ENCODE data around the gene SPIN1.
A peak's percentile ranks its signal among the peaks of the same experiment; 100 is the strongest.
"Not testable (repeated sequence)": the region's sequence is repeated elsewhere in the genome, so short reads cannot be mapped to it uniquely, and the experiment has no call there.

SPIN1 gene

DNA sequence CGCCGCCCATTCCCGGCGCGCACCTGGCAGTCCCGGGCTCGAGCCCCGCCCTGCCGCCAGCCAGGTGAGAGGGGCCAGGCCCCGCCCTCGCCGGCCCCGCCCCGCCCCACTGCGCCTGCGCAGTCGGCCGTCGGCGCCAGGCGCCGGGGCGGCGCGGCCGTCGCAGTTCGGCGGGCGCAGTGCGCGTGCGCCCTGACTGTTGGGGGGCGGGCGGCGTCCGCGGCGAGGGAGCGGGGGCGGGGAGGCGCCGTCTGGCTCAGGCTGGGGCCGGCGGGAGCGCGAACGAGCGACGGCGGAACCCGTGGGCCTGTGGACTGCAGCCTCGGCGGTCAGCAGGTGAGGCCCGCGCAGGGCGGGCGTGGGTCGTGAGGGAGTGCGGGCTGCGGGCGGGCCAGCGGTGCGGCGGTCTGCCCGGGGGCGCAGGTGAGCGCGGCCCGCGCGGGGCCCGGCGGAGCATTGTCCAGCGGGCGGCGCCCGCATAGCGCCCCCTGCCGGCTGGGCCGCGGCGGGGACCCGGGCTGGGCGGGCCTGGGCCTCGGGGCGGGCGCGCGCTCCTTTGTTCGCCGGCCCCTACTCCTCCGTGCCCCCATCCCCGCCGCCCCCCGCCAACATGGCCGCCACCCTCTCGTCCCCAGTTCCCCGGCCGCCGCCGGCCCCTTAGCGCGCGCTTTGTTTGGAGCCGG is at the start of gene SPIN1:
Gene SPIN1 (plus strand): TSS at position 242 of the 683 bp plus-strand sequence. CDS start 38,096 bp downstream, outside the sequence.
- DNase-seq (ENCODE audit: low spot score): peak; percentile 78

DNA sequence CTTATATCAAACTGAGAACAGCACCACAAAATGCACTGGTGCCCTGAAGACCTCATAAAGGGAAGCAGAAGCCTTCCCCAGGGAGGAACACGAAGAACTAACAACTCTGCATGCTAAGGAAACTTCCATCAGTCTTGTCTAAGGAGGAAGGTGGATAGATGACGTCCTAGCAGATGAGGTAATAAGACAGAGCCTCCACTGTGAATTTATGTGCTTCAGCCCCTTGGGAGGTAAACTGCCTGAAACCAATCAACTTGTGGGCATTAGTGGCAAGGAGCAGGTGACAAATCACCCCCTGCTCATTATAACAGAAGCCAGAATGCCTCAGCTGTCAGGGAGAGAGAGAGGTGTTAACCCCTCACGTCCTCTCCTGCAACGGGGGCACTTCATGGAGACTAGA is 48.9 kb upstream of the SPIN1 start:
- no peak for DNase-seq (ENCODE audit: low spot score)

DNA sequence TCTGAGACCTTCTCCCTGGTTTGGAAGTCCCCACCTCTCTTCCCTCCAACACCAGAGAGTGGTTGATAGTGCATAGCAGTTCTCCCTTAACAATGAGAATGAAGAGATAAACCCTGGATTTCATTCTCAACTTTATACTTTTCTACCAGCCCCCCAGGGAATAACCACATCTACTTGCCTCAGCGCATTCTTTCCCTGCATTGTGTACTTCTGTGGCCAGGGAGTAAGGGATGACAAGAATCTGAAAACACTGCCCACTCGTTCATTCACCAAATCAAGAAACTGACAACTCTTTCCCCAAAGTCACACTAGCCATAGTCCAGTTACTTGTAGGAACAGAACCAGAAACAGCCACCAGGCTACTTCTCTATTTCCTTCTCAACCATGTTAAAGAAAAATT is 46.0 kb upstream of the SPIN1 start:
- no peak for DNase-seq (ENCODE audit: low spot score)

DNA sequence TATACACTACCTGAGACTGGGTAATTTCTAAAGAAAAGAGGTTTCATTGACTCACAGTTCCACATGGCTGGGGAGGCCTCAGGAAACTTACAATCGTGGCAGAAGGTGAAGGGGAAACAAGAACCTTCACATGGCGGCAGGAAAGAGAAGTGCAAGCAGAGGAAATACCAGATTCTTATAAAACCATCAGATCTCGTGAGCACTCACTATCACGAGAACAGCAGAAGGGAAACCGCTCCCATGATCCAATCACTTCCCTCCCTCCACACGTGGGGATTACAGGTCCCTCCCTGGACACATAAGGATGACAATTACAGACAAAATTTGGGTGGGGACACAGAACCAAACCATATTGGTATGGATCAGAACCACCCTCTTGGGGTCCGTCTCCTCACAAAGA is 44.2 kb upstream of the SPIN1 start:
- DNase-seq (ENCODE audit: low spot score): no peak

DNA sequence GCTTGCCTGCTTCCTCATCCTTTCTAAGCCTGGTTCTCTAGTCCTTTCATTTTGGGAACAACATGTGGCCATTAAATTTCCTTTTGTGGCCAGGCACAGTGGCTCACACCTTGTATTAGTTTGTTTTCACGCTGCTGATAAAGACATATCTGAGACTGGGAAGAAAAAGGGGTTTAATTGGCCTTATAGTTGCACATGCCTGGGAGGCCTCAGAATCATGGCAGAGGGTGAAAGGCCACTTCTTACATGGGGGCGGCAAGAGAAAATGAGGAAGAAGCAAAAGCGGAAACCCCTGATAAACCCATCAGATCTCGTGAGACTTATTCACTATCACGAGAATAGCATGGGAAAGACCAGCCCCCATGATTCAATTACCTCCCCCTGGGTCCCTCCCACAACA is 37.9 kb upstream of the SPIN1 start:
- not testable (repeated sequence) for DNase-seq (ENCODE audit: low spot score)

DNA sequence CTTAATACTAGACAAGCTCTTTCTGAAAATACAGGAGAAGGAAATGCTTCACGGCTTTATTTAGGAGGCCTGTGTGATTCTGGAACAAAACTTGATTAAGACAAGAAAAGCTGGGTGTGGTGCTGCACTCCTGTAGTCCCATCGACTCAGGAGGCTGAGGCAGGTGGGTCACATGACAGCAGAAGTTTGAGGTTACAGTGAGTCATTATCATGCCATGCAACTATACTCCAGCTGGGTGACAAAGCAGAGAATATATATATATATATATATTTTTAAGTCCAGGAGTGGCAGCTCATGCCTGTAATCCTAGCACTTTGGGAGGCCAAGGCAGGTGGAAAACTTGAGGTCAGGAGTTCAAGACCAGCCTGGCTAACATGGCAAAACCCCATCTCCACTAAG is 33.1 kb upstream of the SPIN1 start:
- no peak for DNase-seq (ENCODE audit: low spot score)

DNA sequence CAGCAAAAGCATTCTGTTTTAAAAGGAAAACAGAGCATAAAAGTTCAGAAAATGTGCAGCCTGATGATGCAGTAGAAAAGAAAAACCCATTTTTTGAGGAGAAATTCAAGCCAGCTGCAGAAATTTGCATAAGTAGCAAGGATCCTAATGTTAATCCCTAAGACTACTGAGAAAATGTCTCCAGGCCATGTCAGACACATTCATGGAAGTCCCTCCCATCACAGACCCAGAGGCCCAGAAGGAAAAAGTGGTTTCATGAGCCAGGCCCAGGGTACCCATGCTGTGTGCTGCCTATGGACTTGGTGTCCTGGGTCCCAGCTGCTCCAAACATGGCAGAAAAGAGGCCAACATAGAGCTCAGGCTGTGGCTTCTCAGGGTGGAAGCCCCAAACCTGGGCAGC is 31.0 kb upstream of the SPIN1 start:
- not testable (repeated sequence) for DNase-seq (ENCODE audit: low spot score)

DNA sequence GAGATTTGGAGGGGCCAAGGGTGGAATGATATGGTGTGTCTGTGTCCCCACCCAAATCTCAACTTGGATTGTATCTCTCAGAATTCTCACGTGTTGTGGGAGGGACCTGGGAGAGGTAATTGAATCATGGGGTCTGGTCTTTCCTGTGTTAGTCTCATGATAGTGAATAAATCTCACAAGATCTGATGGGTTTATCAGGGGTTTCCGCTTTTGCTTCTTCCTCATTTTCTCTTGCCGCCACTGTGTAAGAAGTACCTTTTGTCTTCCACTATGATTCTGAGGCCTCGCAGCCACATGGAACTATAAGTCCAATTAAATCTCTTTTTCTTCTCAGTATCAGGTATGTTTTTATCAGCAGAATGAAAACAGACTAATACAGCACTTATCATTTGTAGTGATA is 29.5 kb upstream of the SPIN1 start:
- DNase-seq (ENCODE audit: low spot score): no peak

DNA sequence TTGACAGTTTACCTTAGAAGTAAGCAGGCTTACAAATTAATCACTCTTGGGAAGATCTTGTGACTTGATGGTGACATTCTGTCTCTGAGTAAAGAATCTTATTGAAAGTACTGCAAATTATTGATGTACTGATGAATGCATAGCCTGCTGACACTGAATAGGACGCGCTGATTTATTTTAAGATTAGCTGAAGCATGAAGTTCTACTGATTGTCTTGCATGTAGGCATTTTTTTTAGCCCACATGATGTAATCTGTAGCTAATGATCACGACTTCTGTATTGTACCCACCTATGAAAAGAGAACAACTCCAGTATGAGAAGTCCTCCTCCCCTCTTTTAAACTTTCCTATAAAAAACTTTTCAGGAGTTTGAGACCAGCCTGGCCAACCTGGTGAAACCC is 28.3 kb upstream of the SPIN1 start:
- DNase-seq (ENCODE audit: low spot score): no peak

DNA sequence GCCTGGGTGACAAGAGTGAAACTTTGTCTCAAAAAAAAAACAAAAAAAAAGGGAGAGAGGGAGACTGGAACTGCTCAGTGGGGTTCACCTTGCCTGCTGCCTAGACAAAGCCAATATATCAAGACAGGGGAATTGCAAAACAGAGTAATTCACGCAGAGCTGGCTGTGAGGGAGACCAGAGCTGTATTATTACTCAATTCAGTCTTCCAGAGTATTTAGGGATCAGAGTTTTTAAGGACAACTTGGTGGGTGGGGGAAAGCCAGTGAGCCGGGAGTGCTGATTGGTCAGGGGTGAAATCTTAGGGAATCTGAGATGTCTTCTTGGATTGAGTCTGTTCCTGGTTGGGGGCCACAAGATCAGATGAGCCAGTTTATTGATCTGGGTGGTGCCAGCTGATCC is 25.6 kb upstream of the SPIN1 start:
- DNase-seq (ENCODE audit: low spot score): no peak

DNA sequence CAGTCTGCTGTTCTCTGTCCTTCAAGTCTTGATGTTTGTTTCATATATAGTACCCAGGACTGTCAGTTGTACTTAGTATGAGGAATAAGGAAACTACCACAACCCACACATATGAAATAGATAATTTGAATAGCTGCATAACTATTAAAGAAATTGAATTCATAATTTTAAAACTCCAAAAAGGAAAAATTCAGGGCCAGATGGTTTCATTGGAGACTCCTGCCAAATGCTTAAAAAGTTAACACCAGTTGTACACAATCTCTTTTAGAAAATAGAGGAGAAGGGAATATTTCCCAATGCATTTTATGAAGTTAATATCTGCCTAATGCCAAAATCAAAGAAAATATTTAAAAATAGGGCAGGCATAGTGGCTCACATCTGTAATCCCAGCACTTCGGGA is 24.6 kb upstream of the SPIN1 start:
- DNase-seq (ENCODE audit: low spot score): no peak

DNA sequence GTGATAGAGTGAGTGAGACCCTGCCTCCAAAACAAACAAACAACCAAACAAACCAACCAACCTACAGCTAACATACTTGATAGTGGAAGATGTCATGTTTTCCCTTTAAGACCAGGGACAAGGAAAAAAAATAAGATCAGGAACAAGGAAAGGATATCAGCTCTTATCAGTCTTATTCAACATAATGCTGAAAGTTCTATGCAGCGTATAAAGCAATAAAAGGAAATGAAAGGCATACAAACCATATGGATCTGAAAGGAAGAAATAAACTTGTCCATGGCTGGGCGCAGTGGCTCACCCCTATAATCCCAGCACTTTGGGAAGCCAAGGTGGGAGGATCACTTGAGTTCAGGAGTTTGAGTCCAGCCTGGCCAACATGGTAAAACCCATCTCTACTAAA is 23.5 kb upstream of the SPIN1 start:
- no peak for DNase-seq (ENCODE audit: low spot score)

DNA sequence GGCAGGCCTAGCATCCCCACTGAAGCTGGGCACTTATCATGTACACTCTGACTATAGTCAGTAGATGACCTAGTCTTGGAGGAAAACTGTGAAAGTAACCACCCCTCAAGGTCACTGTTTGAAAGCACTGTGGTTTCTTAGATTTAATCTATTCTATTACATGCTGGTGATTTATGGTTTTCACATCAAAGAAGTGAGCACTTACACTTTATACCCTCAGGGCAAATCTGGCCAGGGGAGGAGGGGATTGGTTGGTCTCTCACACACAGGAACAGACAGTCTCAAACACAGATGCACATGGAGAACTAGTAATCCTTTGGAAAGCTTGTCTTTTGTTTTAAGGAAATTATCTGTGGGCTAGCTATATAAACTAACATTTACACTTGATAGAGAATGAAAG is 17.9 kb upstream of the SPIN1 start:
- DNase-seq (ENCODE audit: low spot score): no peak

DNA sequence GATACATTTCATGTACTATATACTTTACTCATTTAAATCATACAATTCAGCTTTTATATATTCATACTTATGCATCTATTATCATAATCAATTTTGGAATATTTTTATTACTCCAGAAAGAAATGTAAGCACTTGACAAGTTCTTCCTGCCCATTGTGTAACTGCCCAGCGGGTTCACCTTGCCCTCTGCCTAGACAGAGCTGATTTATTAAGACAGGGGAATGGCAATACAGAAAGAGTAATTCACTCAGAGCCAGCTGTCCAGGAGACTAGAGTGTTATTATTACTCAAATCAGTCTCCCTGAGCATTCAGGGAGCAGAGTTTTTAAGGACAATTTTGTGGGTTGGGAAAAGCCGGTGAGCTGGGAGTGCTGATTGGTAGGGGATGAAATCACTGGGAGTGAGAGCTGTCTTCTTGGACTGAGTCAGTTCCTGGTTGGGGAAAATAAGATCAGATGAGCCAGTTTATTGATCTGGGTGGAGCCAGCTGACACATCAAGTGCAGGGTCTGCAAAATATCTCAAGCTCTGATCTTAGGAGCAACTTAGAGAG is 16.1 kb upstream of the SPIN1 start:
- DNase-seq (ENCODE audit: low spot score): no peak

DNA sequence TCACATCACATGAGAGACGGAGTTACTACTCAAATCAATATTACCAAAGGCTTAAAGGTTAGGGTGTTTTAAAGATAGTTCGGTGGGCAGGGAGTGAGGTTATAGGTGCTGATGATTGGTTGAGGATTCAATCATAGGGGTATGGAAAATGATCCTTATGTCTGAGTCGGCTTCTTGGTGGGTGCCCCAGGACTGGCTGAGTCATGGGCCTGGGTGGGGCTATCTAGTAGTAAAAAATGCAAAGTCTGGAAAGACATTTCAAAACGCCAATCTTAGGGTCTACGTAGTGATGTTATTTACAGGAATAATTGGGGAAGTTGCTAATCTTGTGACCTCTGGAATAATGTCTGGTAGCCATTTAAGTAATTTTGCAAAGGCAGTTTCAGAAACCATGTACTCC is 15.2 kb upstream of the SPIN1 start:
- DNase-seq (ENCODE audit: low spot score): no peak

DNA sequence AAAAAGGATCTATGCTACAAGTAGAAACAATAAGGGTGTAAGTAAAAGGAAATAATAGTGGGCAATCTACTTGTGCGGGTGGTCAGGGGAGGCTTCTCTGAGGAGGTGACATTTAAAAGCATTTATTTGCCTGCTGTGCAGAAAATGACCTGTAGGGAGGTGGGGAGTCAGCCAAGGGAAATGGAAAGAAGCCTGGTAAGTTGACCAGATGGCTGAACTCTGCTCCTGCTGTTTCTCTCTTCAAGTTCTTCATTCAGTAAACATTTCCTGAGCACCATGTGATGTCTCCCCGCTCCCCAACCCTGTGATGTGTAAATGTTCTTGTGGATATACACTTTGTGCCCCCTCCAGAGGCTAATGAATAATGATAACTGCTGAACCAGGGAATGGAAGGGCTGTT is 9.9 kb upstream of the SPIN1 start:
- no peak for DNase-seq (ENCODE audit: low spot score)

DNA sequence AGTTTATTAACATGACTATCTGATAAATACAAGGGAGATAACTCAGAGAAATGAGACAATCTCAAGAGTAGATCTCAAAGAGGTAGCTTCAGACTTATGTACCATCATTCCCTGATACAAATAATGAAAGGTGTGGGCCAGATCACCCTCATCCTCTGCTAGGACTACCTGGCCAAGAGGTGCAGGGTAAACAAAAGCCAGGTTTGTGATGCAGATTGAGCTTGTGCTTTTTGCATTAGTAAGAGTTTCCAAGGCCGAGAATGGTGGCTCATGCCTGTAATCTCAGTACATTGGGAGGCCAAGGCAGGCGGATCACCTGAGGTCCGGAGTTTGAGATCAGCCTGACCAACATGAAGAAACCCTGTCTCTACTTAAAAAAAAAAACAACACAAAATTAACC is 8.9 kb upstream of the SPIN1 start:
- DNase-seq (ENCODE audit: low spot score): no peak

DNA sequence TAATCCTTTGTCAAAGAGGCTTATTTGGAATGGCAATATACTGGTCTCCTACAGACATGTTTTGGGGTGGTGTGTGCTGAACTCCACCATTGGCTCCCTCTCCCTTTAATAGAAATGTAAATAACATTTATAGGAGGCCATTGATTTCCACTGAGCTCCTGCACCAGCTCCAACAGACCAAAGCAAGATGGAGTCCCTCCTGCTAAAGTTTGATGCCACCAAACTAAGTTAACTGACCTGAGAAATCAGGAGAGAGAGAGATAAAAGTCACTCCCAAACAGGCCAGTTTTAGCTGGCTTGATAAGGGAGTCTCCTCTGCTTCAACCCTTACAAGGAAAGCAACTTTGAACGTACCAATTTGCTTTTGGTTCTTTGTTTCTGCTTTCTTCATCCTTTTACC is 8.1 kb upstream of the SPIN1 start:
- DNase-seq (ENCODE audit: low spot score): no peak

DNA sequence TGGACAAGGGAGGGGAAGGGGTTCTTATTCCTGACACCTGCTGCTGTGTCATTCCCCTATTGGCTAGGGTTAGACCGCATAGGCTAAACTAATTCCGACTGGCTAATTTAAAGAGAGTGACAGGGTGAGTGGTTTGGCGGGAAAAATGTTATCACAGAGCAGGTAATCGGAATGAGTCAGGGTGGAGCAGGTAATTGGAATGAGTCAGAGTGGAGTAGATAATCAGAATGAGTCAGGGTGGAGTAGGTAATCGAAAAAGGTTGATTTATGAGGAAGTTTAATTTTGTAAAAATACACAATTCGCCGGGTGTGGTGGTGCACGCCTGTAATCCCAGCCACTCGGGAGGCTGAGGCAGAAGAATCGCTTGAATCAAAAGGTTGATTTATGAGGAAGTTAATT is 6.9 kb upstream of the SPIN1 start:
- not testable (repeated sequence) for DNase-seq (ENCODE audit: low spot score)

DNA sequence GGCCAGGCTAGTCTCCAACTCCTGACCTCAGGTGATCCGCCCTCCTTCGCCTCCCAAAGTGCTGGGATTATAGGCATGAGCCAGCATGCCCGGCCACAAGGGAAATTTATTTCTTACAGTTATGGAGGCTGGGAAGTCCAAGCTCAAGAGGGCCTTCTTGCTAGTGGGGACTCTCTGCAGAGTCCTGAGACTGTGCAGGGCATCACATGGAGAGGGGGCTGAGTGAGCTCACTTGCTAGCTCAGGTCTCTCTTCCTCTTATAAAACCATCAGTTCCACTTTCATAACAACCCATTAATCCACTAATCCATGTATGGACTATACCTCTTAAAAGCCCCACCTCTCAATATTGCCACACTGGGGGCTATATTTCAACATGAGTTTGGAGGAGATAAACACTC is 5.1 kb upstream of the SPIN1 start:
- no peak for DNase-seq (ENCODE audit: low spot score)

DNA sequence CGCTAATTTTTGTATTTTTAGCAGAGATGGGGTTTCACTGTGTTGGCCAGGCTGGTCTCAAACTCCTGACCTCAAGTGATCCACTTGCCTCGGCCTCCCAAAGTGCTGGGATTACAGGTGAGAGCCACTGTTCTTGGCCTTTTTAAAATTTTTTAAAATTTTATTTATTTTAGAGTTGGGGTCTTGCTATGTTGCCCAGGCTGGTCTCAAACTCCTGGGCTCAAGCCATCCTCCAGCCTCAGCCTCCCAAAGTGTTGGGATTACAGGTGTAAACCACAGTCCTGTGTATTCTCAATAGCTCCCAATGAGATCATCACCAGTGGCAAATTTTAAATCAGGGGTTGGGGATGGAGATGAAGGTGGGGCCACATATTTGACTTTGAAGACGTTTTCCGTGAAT is 2.1 kb upstream of the SPIN1 start:
- not testable (repeated sequence) for DNase-seq (ENCODE audit: low spot score)

DNA sequence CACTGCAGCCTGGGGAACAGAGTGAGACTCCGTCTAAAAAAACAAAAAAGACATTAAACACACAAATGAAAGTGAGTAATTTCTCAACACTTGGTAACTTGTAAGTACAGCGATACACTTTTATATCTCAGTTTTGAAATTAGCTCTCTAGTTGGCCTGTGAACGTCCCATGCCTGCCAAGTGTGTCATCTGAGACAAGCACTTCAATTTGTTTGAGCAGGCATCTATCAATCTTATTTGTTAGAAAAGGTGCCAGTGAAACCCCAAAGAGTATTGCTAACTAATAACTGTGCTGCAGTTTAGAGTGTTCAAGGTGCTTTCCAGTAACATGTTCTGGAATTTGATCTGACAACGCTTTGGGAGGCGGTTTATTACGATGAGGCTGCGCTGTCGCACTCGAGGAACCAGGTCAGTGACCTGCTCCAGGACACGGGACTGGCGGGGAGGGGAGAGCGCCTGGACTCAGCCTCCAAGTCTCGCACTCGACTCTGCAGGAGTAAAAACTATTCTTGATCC is 1.1 kb upstream of the SPIN1 start:
- DNase-seq (ENCODE audit: low spot score): no peak

DNA sequence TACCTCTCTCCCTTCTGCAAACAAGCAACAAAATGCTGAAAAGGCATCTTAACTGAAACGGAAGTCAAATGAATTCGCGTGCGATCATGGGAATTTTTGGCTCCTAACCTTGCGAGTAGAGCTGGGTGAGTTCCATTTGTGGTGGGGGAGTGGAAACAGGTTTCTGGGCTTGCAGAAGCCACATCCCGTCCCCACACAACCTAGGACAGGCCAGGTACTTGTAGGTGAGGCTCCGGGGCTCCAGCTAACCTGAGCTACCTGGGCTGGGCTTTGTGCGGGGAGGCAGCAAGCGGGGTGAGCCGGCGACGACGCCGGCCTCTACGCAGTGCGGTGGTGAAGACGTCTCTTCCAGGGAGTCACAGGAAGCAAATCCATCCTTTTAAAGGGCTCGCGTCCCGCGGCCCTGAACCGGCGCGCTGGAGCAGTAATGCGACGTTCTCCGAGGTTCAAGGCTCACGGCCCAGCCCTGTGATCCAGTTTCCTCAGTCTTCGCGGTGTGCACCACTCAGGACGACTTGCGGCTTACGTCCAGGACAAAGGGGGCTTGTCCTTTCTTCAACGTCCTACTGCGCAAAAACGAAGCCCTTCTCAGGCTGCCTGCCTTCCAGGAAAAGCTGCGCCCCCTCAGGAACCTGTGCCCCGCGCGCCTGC is 567 bp upstream of the SPIN1 start:
- DNase-seq (ENCODE audit: low spot score): peak; percentile 36

All from kidney capillary endothelial cell (primary cell).